WTC11 (cell line): Measurements from ENCODE around the gene PIP4K2A. TPM values are rescaled to one million over a fixed set of nuclear protein-coding genes. Genes with fewer than 3 reads are reported as not detected.

ENCODE experiments used
- ATAC-seq: fragments of 200-7000 bp; cut with Tn5 transposase; 2 replicates; pipeline ENCODE4 v1.10.0; 2021; ENCODE audit warnings: mild to moderate bottlenecking, moderate library complexity
- CTCF ChIA-PET: fragments of 300-600 bp; sonication (Branson Sonifier 250); formaldehyde crosslinking; loops from one replicate; lab custom pipeline; 2021; ENCODE audit warnings: antibody characterized with exemption; lab: Charles Lee
- POLR2A ChIA-PET: fragments of 350-600 bp; sonication (Branson Sonifier 250); formaldehyde crosslinking; loops from one replicate; lab custom pipeline; 2021; ENCODE audit warnings: antibody characterized with exemption; lab: Charles Lee
- DNase-seq: peaks from one replicate; pipeline ENCODE4 v3.0.0; 2021; ENCODE audit warnings: low spot score
- H3K27ac Mint-ChIP-seq: 2 replicates; pipeline ENCODE4 v1.8.0; 2021; ENCODE audit warnings: mixed read lengths
- H3K27me3 Mint-ChIP-seq: 2 replicates; pipeline ENCODE4 v1.8.0; 2021; ENCODE audit warnings: low read depth, mild to moderate bottlenecking, moderate library complexity, mixed read lengths
- H3K36me3 Mint-ChIP-seq: 2 replicates; pipeline ENCODE4 v1.8.0; 2021; ENCODE audit warnings: mixed read lengths
- H3K4me1 Mint-ChIP-seq: 2 replicates; pipeline ENCODE4 v1.8.0; 2022; ENCODE audit warnings: mixed read lengths
- H3K4me3 Mint-ChIP-seq: 2 replicates; pipeline ENCODE4 v1.8.0; 2021; ENCODE audit warnings: mild to moderate bottlenecking, moderate library complexity, mixed read lengths
- H3K9me3 Mint-ChIP-seq: 2 replicates; pipeline ENCODE4 v1.8.0; 2021; ENCODE audit warnings: mixed read lengths
- ATF1 ChIP-seq: sonication (generic); formaldehyde crosslinking; IDR thresholded peaks from 2 replicates; pipeline ENCODE4 v1.8.1; 2023; ENCODE audit warnings: mild to moderate bottlenecking, moderate library complexity, missing genetic modification reagents
- EMX1 ChIP-seq: fragments of 250-450 bp; sonication (Bioruptor Pico); IDR thresholded peaks from 2 replicates; pipeline ENCODE4 v1.8.0; 2021; ENCODE audit warnings: mild to moderate bottlenecking
- ETV6 ChIP-seq: sonication (generic); formaldehyde crosslinking; IDR thresholded peaks from 2 replicates; pipeline ENCODE4 v1.8.1; 2022; ENCODE audit warnings: mild to moderate bottlenecking, missing genetic modification reagents
- FOXP1 ChIP-seq: sonication (generic); formaldehyde crosslinking; IDR thresholded peaks from 2 replicates; pipeline ENCODE4 v1.8.0; 2022; ENCODE audit warnings: missing genetic modification reagents, mild to moderate bottlenecking, moderate library complexity, borderline replicate concordance
- FOXP4 ChIP-seq: sonication (generic); formaldehyde crosslinking; IDR thresholded peaks from 2 replicates; pipeline ENCODE4 v1.8.0; 2022; ENCODE audit warnings: mild to moderate bottlenecking, missing genetic modification reagents
- GABPB1 ChIP-seq: sonication (generic); formaldehyde crosslinking; IDR thresholded peaks from 2 replicates; pipeline ENCODE4 v1.8.1; 2023; ENCODE audit warnings: mild to moderate bottlenecking, missing genetic modification reagents
- KAT7 ChIP-seq: sonication (generic); formaldehyde crosslinking; IDR thresholded peaks from 2 replicates; pipeline ENCODE4 v1.8.1; 2023; ENCODE audit warnings: missing genetic modification reagents, mild to moderate bottlenecking, borderline replicate concordance
- MLX ChIP-seq: sonication (generic); formaldehyde crosslinking; IDR thresholded peaks from 2 replicates; pipeline ENCODE4 v1.8.1; 2023; ENCODE audit warnings: mild to moderate bottlenecking, missing genetic modification reagents, moderate library complexity
- MXD4 ChIP-seq: fragments of 250-450 bp; sonication (Bioruptor Pico); IDR thresholded peaks from 2 replicates; pipeline ENCODE4 v1.8.0; 2021; ENCODE audit warnings: mild to moderate bottlenecking, moderate library complexity, borderline replicate concordance
- OVOL2 ChIP-seq: fragments of 250-450 bp; sonication (Bioruptor Pico); IDR thresholded peaks from 2 replicates; pipeline ENCODE4 v1.9.0; 2021; ENCODE audit warnings: mild to moderate bottlenecking, borderline replicate concordance
- PRRX2 ChIP-seq: fragments of 250-450 bp; sonication (Bioruptor Pico); IDR thresholded peaks from 2 replicates; pipeline ENCODE4 v1.8.0; 2021; ENCODE audit warnings: mild to moderate bottlenecking
- SMAD4 ChIP-seq: sonication (generic); formaldehyde crosslinking; IDR thresholded peaks from 2 replicates; pipeline ENCODE4 v1.8.0; 2022; ENCODE audit warnings: mild to moderate bottlenecking, missing genetic modification reagents
- TCF7 ChIP-seq: sonication (generic); formaldehyde crosslinking; IDR thresholded peaks from 2 replicates; pipeline ENCODE4 v1.8.0; 2022; ENCODE audit warnings: mild to moderate bottlenecking, low read depth, missing genetic modification reagents, moderate library complexity
- ZNF219 ChIP-seq: sonication (generic); formaldehyde crosslinking; IDR thresholded peaks from 2 replicates; pipeline ENCODE4 v1.8.0; 2023; ENCODE audit warnings: missing genetic modification reagents, mild to moderate bottlenecking, borderline replicate concordance
- ZNF317 ChIP-seq: sonication (generic); formaldehyde crosslinking; IDR thresholded peaks from 2 replicates; pipeline ENCODE4 v1.8.1; 2023; ENCODE audit warnings: low read depth, mild to moderate bottlenecking, moderate library complexity, missing genetic modification reagents, borderline replicate concordance
- ZNF512 ChIP-seq: sonication (generic); formaldehyde crosslinking; IDR thresholded peaks from 2 replicates; pipeline ENCODE4 v1.8.1; 2022; ENCODE audit warnings: missing genetic modification reagents, borderline replicate concordance
- ZNF671 ChIP-seq: fragments of 250-450 bp; sonication (Bioruptor Pico); IDR thresholded peaks from 2 replicates; pipeline ENCODE4 v1.8.0; 2021; ENCODE audit warnings: mild to moderate bottlenecking
- total RNA-seq: library from RNA; stranded (reverse); gene quantifications from 3 replicates; pipeline ENCODE4 v1.2.3, GENCODE V29; 2021
- TF ChIP-seq, protein P1 (sequence below): sonication (generic); formaldehyde crosslinking; IDR thresholded peaks from 2 replicates; pipeline ENCODE4 v1.8.1; 2023; ENCODE audit warnings: mild to moderate bottlenecking, missing genetic modification reagents, borderline replicate concordance
- TF ChIP-seq, protein P2 (sequence below): sonication (generic); formaldehyde crosslinking; IDR thresholded peaks from 2 replicates; pipeline ENCODE4 v1.8.1; 2023; ENCODE audit warnings: mild to moderate bottlenecking, missing genetic modification reagents
- TF ChIP-seq, protein P3 (sequence below): sonication (generic); formaldehyde crosslinking; IDR thresholded peaks from 2 replicates; pipeline ENCODE4 v1.8.0; 2022; ENCODE audit warnings: mild to moderate bottlenecking, missing genetic modification reagents
- TF ChIP-seq, protein P4 (sequence below): sonication (generic); formaldehyde crosslinking; IDR thresholded peaks from 2 replicates; pipeline ENCODE4 v1.8.1; 2022; ENCODE audit warnings: low read depth, missing genetic modification reagents, borderline replicate concordance

The PIP4K2A gene
- total RNA-seq, 1 experiment from 2014 or later = 47.5 TPM

GRCh38 chr10:22727112-22727511 is 12.7 kb upstream of the PIP4K2A start:
- Mint-ChIP-seq H3K27ac (no peak overlapping the region), H3K9me3 (0 out of 2 replicates have a peak, but pooled peaks cover 3% of the 10 kb centered on the region), H3K4me1 (peaks cover 13% of the 10 kb centered on the region), H3K36me3 (no peaks in the 10 kb centered on the region), H3K27me3 (no peaks in the 10 kb centered on the region), H3K4me3 (no peak overlapping the region)
- POLR2A ChIA-PET = interaction anchor here (0.6 kb wide), 1 partner anchor 34 kb away, joined by 3 read pairs; no protein-coding TSS in a partner anchor
- DNase-seq (no peak), ATAC-seq (no peak)
- CTCF ChIA-PET = no interaction called here
- TF ChIP-seq ZNF671 = no peak
- TF ChIP-seq ATF1 = no peak
- TF ChIP-seq ZNF219 = no peak
- no peak for TF ChIP-seq EMX1 (CRISPR knock-in tag)
- TF ChIP-seq, protein P1, sequence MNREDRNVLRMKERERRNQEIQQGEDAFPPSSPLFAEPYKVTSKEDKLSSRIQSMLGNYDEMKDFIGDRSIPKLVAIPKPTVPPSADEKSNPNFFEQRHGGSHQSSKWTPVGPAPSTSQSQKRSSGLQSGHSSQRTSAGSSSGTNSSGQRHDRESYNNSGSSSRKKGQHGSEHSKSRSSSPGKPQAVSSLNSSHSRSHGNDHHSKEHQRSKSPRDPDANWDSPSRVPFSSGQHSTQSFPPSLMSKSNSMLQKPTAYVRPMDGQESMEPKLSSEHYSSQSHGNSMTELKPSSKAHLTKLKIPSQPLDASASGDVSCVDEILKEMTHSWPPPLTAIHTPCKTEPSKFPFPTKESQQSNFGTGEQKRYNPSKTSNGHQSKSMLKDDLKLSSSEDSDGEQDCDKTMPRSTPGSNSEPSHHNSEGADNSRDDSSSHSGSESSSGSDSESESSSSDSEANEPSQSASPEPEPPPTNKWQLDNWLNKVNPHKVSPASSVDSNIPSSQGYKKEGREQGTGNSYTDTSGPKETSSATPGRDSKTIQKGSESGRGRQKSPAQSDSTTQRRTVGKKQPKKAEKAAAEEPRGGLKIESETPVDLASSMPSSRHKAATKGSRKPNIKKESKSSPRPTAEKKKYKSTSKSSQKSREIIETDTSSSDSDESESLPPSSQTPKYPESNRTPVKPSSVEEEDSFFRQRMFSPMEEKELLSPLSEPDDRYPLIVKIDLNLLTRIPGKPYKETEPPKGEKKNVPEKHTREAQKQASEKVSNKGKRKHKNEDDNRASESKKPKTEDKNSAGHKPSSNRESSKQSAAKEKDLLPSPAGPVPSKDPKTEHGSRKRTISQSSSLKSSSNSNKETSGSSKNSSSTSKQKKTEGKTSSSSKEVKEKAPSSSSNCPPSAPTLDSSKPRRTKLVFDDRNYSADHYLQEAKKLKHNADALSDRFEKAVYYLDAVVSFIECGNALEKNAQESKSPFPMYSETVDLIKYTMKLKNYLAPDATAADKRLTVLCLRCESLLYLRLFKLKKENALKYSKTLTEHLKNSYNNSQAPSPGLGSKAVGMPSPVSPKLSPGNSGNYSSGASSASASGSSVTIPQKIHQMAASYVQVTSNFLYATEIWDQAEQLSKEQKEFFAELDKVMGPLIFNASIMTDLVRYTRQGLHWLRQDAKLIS (CRISPR knock-in tag) = no peak
- TF ChIP-seq, protein P2, sequence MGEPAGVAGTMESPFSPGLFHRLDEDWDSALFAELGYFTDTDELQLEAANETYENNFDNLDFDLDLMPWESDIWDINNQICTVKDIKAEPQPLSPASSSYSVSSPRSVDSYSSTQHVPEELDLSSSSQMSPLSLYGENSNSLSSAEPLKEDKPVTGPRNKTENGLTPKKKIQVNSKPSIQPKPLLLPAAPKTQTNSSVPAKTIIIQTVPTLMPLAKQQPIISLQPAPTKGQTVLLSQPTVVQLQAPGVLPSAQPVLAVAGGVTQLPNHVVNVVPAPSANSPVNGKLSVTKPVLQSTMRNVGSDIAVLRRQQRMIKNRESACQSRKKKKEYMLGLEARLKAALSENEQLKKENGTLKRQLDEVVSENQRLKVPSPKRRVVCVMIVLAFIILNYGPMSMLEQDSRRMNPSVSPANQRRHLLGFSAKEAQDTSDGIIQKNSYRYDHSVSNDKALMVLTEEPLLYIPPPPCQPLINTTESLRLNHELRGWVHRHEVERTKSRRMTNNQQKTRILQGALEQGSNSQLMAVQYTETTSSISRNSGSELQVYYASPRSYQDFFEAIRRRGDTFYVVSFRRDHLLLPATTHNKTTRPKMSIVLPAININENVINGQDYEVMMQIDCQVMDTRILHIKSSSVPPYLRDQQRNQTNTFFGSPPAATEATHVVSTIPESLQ (CRISPR knock-in tag) = no peak
- TF ChIP-seq KAT7 (CRISPR knock-in tag) = no peak
- no peak for TF ChIP-seq PRRX2

DNA sequence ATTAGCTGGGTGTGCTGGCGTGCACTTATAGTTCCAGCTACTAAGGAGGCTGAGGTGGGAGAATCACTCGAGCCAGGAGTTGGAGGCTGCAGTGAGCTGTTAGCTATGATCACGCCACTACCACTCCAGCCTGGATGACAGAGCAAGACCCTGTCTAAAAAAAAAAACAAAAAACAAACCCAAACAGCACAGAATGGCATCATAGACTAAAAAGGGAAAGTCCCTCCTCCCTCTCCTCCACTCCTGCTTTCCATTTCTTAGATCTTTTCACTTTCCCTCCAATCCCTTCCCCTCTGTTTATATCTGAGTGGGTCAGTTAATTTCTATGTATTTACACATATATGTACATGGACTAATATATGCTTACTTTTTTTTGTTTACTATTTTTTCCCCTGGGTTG is 10.4 kb upstream of the PIP4K2A start:
- H3K4me1 Mint-ChIP-seq = peaks cover 16% of the 10 kb centered on the region
- ATAC-seq (no peak), DNase-seq (no peak)
- H3K27me3 Mint-ChIP-seq = no peaks in the 10 kb centered on the region
- ChIA-PET CTCF (no interaction called here), POLR2A (no interaction called here)
- H3K4me3 Mint-ChIP-seq = no peak overlapping the region
- no peaks in the 10 kb centered on the region for H3K36me3 Mint-ChIP-seq
- H3K27ac Mint-ChIP-seq = no peak overlapping the region
- 0 out of 2 replicates have a peak, but pooled peaks cover 3% of the 10 kb centered on the region for H3K9me3 Mint-ChIP-seq
- TF ChIP-seq OVOL2 (CRISPR knock-in tag) (no peak), MXD4 (CRISPR knock-in tag) (no peak), GABPB1 (no peak), ETV6 (CRISPR knock-in tag) (no peak), EMX1 (CRISPR knock-in tag) (no peak), PRRX2 (no peak), FOXP4 (CRISPR knock-in tag) (no peak), SMAD4 (CRISPR knock-in tag) (no peak), TCF7 (CRISPR knock-in tag) (no peak), FOXP1 (CRISPR knock-in tag) (no peak), ZNF317 (no peak), ZNF512 (no peak), MLX (CRISPR knock-in tag) (no peak)
- TF ChIP-seq, protein P2 (CRISPR knock-in tag) = no peak
- TF ChIP-seq, protein P3, sequence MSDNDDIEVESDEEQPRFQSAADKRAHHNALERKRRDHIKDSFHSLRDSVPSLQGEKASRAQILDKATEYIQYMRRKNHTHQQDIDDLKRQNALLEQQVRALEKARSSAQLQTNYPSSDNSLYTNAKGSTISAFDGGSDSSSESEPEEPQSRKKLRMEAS (CRISPR knock-in tag) = no peak
- TF ChIP-seq, protein P4, sequence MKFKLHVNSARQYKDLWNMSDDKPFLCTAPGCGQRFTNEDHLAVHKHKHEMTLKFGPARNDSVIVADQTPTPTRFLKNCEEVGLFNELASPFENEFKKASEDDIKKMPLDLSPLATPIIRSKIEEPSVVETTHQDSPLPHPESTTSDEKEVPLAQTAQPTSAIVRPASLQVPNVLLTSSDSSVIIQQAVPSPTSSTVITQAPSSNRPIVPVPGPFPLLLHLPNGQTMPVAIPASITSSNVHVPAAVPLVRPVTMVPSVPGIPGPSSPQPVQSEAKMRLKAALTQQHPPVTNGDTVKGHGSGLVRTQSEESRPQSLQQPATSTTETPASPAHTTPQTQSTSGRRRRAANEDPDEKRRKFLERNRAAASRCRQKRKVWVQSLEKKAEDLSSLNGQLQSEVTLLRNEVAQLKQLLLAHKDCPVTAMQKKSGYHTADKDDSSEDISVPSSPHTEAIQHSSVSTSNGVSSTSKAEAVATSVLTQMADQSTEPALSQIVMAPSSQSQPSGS = no peak
